Fibroblast of villous mesenchyme (primary cell): ENCODE data around the gene PROCA1. TPM values are rescaled to one million over a fixed set of nuclear protein-coding genes. Genes with fewer than 3 reads are reported as not detected.

ENCODE experiments used
- DNase-seq: peaks from one replicate; pipeline ENCODE4 v3.0.0-alpha.2; 2010; ENCODE audit warnings: low read depth
- H3K4me3 ChIP-seq: 2 replicates; pipeline ENCODE4 v1.5.1; 2011; ENCODE audit warnings: low read depth, mild to moderate bottlenecking, low read length
- total RNA-seq: library from RNA; depleted of rRNA; stranded (reverse); fragments of >200 nt; gene quantifications from 2 replicates; pipeline ENCODE4 v1.2.3, GENCODE V29; 2012
- TF ChIP-seq, protein P1 (sequence below): IDR thresholded peaks from 2 replicates; pipeline ENCODE4 v1.5.1; 2012; ENCODE audit warnings: low read depth, mild to moderate bottlenecking, low read length; ENCODE audit not compliant: insufficient read depth

The PROCA1 gene
- total RNA-seq, 1 donor: under 0.01 TPM

- H3K4me3 ChIP-seq: no peak overlapping the region
- TF ChIP-seq, protein P1, sequence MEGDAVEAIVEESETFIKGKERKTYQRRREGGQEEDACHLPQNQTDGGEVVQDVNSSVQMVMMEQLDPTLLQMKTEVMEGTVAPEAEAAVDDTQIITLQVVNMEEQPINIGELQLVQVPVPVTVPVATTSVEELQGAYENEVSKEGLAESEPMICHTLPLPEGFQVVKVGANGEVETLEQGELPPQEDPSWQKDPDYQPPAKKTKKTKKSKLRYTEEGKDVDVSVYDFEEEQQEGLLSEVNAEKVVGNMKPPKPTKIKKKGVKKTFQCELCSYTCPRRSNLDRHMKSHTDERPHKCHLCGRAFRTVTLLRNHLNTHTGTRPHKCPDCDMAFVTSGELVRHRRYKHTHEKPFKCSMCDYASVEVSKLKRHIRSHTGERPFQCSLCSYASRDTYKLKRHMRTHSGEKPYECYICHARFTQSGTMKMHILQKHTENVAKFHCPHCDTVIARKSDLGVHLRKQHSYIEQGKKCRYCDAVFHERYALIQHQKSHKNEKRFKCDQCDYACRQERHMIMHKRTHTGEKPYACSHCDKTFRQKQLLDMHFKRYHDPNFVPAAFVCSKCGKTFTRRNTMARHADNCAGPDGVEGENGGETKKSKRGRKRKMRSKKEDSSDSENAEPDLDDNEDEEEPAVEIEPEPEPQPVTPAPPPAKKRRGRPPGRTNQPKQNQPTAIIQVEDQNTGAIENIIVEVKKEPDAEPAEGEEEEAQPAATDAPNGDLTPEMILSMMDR: no peak
- no peak for DNase-seq
Measured at GRCh38 chr17:28693869-28694268, 17.8 kb downstream of the PROCA1 start.

GRCh38 chr17:28689011-28689410, 22.7 kb downstream of the PROCA1 start:
- TF ChIP-seq, protein P1: no peak
- no peak for DNase-seq
- no peak overlapping the region for H3K4me3 ChIP-seq

DNA sequence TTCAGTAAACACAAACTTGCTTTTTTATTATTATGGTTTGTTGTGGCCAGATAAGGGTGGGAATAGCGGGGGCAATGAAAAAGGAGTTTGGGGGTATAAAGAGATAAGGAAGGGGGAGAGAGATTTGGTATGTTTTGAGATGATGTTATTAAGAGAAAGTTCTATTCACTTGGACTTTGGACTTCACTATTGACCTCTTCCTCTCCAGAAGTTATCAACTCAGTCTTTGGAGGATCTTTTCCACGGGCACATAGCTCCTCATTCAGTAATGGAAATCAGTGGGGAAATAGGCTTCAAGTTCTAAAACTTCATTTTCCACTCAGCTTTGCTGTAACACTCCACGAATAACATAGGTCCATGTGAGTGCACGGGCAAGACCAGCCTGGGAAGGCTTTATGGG, 23.2 kb downstream of the PROCA1 start:
- DNase-seq: no peak
- TF ChIP-seq, protein P1: no peak
- no peak overlapping the region for H3K4me3 ChIP-seq

- DNase-seq: no peak
- H3K4me3 ChIP-seq: no peak overlapping the region
- TF ChIP-seq, protein P1: no peak
Measured at GRCh38 chr17:28686296-28686695, 25.4 kb downstream of the PROCA1 start.

DNA sequence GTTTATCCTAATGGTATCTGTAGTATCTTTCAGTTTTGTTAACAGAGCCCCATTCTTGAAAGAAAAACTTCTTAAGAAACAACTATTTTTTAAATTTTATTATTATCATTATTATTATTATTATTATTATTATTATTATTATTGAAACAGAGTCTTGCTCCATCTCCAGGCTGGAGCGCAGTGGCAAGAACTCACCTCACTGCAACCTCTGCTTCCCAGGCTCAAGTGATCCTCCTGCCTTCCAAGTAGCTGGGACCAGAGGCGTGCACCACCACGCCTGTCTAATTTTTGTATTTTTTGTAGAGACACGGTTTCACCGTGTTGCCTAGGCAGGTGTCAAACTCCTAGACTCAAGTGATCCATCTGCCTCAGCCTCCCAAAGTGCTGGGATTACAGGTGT, 26.3 kb downstream of the PROCA1 start:
- no peak overlapping the region for H3K4me3 ChIP-seq
- TF ChIP-seq, protein P1: no peak
- DNase-seq: no peak

DNA sequence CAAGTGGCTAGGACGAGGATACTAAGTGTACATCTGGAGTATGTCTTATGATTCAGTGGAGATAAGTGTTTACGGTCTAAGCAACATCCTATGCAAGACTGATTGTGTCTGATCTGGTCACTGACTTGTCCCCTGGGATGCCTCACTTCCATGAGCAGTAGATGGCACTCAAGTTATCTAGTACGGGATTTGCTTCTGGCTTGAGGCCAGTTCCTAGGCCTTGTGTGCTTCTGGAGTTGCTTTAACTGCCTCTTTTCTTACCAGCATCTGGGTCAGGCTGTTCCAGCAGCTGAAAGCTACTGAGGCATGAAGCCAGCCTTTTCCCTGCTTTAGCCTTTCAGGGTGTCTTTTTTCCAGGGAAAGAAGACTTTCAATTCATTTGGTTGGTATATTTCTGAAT, 26.7 kb downstream of the PROCA1 start:
- no peak overlapping the region for H3K4me3 ChIP-seq
- peak; percentile 72 for DNase-seq
- TF ChIP-seq, protein P1: no peak

DNA sequence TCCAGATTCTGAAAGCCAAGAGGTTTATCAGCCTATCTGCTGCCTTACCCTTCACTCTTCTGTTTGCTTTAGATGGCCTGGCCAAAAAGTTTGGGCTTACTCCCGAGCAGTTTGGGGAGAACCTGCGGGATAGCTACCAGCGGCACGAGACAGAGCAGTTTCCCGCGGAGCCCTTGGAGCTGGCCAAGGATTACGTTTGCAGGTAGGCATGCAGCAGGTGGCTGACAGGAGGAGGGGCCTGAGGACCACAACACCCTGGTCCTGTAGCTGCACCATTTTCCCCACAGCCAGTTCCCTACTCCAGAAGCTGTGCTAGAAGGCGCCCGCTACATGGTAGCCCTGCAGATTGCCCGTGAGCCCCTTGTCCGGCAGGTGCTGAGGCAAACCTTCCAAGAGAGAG, 29.0 kb downstream of the PROCA1 start:
- no peak for DNase-seq
- TF ChIP-seq, protein P1: no peak

More for the DNA sequence above, 29.0 kb downstream of the PROCA1 start:
- H3K4me3 ChIP-seq: no peak overlapping the region
